ENCODE results near the gene BCL2L13.
"Not testable (repeated sequence)": the region's sequence is repeated elsewhere in the genome, so short reads cannot be mapped to it uniquely, and the experiment has no call there.

The BCL2L13 gene

DNA sequence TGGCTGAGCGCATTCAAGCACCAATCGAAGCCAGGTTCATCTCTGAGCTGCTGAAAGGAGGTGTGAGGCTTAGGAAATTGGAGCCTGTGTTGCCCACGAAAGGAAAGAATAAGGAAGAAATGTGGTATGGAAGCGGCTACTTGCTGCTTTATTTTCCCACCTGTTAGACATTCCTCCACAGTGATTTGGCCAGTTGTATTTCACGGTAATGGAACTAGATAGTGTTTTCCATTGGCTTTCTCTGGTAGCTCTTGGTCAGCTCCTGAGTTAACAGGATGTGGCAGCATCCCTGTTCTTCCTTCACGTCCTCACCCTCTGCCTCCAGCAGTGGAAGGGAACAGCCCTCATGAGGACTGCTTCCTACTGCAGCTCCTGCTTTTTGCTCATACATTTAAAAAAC lies 91.0 kb downstream of the BCL2L13 start:
- no peak for DNase-seq (ENCODE audit: low read depth)

DNA sequence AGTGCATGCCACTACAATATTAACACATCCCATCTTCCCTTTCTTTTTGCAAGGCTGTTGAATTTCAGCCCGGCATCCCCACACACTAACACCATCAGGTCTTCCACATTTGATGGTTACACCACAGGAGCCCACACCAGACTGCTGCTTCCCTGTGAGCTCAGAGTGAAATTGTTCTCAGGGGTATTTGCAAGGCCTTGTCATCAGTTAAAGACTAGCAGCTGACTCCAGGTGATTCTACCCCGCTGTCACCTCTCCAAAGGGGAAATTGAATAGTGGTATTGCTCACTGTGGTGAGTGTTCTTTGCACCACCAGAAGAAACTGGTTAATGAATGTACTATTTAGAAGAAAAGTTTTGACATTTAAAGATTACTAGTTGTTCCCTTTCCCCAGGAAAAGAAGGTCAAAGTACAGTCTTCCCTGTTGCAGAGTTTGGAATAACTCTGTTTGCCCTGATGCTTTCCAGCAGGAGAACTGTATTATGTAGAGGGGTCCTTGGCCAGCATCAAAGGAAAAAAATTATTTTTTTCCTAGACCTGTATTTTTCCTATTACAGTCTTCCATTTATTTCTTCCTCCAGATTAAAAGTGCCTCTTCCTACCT lies 93.8 kb downstream of the BCL2L13 start:
- DNase-seq (ENCODE audit: low read depth) = no peak

DNA sequence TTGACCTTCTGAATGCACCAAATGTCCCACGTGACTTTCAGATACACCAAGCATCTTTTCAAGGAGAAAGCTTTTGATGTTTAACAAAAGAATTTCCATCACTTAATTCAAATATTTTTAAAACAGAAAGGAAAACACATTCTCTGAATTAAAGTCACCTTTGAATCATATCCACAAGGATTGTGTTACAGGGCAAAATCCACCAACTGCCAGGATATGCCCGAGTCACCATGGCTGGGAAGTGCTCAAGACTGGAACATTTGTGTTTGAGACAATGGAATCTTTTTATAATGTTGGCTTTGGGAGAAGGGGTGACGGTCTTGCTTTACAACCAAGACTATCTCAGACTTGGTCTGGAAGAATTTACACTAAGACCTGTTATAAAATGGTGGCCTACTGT lies 94.9 kb downstream of the BCL2L13 start:
- no peak for DNase-seq (ENCODE audit: low read depth)

DNA sequence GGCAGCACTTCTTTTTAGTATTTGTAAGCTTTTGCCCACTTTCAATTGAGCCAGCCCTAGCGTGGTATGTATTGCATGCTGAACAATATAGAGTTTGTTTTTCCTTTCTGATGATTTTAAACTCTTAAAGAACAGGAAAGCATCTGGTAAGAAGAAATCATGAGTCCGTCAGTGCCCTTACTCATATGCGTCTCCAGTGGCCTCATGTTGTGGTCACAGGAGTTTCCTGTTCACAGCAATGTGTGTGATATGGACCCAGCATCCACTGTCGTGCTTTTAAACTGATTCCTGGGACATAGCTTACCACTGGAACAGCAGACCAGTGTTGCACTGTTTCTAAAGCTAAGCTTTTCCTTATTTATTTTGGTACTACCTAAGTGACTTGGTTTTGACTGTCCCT lies 95.6 kb downstream of the BCL2L13 start:
- DNase-seq (ENCODE audit: low read depth) = no peak

DNA sequence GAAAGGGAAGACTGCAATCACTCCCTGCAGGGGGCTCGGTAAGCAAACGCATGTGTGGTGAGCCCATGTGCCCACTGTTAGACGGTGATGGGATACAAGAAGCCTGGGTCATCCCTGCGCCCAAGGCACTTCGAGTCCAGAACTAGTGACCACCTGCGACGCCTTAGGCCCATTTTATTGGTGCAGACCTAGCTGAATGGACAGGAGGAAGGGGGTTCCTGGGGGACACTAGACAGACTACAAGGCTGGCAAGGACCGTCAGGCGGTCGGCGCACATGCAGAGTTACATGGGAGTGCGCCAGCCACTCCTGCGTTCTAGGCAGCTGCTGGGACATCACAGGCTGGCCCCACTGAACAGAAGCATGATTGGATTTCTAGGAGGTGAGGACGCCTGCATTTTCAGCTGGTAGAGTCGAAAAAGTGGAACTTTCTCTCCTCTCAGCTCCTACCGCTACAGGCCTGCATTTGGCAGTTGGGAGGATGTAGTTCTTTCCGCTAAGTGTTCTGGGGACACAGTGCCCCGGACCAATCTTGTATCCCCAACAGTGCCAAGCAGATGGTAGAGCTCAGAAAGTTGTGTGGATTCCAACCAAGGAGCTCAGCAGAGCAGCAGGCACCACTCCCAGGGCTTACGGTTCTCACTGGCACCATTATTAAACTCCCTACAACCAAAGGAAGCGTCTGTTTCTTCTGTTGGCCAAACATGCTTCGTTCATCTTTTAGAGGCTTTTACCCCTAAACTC lies 100.0 kb downstream of the BCL2L13 start:
- DNase-seq (ENCODE audit: low read depth) = no peak

DNA sequence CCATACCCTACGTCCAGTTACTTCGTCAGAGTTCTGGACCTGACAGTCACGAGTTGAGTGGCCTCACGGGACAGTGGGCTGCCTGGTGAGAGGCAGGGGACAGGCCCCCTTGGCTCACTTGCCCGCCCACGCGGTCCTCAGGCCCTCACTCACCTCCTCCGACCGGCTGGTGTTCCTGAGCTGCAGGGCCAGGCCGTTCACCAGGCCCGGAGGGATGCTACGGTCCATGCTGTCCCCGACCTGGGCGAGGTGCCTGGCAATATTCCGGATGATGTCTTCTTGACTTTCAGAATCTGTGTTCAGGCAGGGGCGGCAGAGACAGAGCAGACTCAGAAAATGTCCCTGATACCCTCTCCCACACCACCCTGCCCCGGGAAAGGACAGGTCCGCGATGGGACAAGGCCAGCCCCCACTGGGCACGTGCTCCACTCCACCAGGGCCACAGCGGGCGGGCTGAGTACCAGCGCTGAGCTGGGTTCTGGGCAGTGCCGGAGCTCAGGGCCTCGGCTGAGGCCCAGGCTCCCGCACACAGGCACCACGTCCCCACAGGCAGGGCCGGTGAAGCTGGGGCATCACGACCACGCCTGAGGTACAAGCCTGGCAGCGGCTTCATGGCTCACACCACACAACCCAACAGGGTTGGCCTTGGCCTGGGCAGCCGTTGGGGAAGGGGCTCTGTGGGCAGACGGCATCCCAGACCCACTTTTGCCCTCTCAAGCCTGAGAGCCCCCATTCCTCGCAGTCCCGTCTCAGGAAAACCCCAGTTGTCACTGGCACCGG lies 100.8 kb downstream of the BCL2L13 start:
- DNase-seq (ENCODE audit: low read depth) = no peak

DNA sequence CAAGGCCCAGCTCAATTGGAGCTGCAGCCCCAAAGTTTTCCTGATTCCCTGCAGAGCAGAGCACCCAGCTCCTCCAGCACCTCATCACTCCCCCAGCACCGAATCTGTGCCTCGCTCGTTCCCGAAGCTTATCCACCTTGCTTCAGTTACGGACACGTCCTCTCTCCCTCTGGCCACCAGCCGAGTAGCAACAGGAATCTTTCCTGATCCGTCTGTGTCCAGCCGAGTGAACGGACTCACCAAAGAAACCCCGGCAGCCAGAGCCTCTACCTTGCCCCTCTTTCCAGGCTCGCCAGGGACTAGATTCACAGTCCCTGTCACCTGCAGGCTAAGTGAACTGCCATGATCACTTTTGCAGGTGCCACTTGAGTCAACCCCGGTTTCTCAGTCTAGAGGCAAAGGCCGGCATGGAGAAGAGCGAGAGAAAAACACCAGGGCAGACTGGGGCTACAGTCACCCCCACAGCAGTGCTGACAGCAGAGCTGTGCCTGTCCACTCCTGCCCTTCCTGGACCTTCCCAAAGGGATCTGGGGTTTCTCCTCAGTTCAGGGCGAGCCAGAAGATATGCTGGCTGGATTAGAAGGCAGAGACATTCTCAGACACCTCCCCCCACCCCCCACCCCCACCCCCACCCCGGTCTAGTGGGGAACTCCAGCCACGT lies 103.4 kb downstream of the BCL2L13 start:
- DNase-seq (ENCODE audit: low read depth) = no peak

DNA sequence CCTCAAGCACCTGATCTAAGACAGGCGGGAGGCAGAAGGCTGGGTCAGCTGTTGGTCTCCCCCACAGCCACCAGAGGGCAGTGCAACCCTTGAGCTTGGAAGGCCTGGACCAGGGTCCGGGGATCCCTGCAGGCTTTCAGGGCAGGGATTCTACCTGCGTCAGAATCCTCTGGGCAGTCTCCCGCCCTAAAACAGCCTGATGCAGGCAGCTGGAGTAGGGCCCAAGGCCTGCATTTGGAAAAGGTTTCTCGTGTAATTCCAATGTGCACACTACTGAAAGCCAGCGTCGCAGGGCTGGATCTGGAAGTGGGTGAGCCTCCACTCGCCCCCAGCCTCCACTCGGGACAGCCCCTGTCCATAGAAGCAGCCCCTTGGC lies 104.0 kb downstream of the BCL2L13 start:
- peak; percentile 32 for DNase-seq (ENCODE audit: low read depth)

DNA sequence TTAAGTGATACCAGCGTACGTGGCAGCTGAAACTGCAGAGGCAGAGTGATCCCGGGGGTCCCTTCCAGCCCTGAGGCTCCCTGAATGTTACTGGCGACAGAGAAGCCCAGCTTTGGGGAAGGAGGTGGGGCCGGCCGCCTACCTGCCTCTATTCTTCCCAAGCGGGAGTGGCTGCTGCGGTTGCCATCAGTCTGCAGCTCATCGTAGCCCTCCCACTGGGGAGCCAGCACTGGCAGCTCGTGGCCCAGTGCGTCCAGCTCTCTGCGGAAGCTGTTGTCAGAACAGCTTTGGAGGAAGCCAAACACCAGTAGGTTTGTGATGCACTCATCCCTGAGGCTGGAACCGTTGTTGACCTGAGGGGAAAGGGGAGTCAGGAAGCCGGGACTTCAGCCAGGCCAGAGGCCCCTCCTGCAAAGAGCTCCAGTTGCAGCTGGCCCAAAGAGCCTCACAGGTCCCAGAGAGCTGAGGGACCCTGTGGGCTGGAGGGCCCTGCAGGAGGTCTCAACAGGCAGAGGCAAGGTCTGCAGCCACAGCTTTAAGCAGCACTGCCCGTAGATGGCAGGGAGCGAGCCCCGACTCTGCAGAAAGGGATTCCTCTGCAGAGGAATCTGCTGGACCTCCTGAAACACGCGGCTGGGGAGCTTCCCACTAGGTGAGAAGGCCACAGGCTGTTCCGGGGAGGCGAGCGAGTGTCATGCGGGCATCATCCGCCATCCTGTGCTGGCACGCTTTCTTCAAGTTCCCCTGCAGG lies 105.3 kb downstream of the BCL2L13 start:
- no peak for DNase-seq (ENCODE audit: low read depth)

DNA sequence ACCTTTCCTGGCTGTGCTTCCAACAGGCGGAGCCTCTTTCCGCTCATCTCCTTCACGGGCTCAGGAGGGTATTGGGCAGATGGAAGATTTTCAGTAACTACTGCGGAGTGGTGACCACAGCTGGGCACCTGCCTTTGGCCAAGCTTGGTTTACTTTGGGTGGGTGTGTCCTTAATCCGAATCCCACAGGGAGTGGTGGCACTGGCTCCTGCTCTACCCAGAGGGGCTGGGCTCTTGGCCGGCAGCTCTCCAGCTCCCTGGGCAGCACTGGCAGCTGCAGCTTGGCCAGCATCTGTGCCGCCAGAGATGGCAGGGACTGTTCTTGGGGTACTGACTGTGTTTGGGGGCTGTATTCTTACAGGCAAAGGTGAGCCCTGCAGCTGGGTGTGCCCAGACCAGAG lies 105.9 kb downstream of the BCL2L13 start:
- DNase-seq (ENCODE audit: low read depth) = no peak

DNA sequence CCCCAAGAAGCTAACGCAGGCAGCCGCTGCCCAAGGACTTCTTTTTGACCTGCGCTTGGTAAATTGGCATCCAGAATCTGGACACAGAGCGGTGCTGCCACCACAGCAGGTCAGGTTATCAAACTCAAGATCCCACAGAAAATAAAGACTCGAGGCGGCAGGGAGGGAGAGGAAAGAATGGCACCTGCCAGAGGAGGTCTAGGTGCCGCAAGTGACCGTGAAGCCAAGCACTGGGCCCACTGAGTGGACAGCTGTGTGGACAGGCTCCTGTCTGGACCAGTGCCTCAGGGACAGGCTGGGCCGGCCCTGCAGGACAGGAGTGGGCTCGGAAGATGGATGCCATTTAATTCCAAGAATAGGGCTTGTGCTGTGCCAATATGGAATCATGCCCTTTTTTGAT lies 108.4 kb downstream of the BCL2L13 start:
- DNase-seq (ENCODE audit: low read depth) = no peak

DNA sequence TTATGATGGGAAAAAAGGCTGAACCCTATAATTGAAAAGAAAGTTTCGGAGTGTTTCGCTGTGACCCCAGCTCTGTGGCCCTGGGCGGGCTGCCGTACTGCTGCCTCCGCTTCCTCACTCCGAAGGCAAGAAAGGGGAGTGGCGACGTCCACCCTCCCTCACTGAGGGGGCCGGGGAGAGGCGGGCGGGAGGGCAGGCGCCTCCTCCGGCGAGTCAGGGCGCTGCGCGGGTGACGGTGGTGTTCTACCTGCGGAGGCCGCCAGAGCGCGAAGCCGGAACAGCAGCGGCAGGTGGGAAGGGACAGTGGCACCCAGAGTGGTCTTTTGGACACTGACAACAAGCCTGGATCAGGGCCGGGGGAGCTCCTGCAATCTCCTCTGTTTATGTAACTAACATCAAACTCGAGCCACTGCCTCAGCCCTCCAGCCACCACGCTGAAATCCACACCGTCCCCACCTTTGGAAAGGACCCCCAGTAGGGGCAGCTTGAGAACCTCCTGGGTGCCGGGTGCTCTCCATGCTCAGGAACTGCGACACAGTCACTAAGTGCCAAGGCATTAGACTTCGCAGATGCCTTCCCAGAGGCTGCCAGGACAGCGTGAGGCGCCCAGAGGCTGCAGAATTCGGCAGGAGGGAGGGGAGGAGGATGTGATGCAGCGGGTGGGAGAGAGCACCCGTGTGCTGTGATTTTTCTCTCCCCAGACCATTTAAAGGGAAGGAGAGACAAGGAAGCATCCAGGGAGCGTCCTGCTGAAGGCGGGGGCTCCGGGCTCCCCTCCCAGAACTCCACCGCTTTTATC lies 110.2 kb downstream of the BCL2L13 start:
- no peak for DNase-seq (ENCODE audit: low read depth)

DNA sequence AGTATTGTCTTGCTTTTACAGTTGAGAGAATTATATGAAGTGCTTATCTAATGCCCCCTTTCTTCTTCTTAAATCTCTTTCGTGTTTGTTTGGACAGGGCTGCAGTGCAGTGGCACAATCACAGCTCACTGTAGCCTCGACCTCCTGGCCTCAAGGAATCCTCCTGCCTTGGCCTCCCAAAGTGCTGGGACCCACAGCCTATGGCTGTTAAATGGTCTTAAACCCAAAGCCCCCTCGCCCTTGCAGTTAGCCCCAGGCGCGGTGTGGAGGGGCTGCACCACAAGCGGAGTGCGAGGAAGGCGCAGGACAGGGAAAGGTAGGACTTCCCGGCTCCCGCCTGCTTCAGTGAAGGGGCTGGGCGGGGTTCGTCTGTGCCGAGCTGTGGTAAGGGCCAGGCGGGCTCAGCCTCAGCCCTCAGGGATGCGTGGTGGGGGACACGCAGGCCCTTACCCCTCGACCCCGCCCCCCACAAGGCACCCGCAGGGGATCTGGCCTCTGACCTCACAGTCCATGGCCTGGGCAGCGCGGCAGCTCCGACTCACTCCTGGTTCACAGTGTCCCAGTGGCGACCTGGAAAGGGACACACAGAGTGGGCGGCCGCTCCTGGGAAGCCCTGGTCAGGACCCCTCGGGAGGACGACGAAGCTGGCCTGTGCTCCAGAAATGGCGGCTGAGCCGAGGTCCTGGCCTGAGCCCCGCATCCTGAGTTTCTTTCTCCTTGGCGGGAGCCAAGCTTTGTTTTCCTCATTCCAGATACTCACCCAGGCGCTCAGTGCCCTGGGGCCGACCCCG lies 111.2 kb downstream of the BCL2L13 start:
- DNase-seq (ENCODE audit: low read depth) = no peak

DNA sequence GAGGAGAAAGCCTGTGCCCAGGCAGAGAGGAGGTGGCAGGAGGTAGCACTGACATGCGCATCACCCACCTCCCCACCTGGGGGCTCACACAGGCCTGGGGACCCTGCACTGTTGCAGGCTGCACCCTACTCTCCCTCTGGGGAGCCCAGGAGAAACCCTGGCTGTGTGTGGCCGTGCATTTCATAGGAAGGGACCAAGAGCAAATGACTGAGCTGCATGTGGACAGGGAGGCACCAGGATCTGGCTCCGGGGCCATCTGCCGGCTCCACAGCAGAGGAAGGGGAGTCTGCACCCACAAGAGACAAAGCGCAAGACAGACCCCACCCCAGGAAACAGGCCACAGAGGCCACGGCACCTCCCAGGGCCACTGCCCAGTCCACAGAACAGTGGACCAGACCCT lies 113.0 kb downstream of the BCL2L13 start:
- no peak for DNase-seq (ENCODE audit: low read depth)

DNA sequence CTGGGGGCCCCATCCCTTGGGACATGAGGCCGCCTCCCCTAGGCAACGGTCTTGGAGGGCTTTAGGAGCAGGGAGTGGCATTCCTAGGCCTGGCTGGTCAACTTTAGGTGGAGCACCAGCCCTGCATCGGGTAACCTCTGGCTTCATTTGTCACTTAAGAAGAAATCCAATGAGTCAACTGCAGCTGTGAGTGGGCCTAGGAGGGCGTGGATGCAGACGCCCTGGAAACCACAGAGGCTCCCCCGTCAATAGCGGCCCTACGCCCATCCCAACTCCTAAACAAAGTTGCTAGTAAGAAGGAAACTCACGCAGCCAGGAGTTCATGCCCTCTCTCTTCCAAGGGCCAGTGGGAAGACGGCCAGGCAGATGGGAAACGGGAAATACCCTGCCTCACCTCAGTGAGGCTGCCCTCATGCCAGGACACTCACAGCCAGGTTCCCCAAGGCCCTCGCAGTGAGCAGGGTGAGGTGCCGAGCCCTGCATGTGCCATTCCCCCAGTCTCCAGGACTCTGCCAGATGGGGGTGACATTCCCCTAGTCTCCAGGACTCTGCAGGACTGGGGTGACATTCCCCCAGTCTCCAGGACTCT lies 114.9 kb downstream of the BCL2L13 start:
- no peak for DNase-seq (ENCODE audit: low read depth)

DNA sequence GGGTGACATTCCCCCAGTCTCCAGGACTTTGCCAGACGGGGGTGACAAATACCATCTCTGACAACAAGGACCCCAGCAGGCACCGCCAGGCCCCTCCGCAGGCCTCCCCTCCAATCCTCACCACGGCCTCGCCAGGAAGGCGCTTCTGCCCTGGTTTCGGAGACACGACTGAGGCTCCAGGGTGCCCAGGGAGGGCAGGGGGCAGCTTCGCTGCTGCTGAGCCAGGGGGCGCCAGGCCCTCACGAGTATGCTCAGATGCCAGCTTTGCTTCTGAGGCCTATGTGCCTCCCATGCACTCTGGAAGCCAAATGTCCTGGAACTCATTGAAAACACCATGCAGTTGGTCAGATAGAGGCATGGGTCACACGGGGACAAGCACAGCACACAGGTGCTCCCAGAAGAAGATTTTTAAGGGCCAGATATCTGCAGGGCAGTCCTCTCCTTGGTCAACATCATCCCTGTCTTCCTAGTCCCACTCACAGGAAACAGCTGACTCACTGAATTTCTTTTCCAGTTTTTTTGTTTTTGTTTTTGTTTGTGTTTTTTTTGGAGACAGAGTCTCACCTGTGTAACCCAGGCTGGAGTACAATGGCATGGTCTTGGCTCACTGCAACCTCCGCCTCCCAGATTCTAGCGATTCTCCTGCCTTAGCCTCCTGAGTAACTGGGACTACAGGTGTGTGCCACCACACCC lies 115.8 kb downstream of the BCL2L13 start:
- DNase-seq (ENCODE audit: low read depth) = no peak

DNA sequence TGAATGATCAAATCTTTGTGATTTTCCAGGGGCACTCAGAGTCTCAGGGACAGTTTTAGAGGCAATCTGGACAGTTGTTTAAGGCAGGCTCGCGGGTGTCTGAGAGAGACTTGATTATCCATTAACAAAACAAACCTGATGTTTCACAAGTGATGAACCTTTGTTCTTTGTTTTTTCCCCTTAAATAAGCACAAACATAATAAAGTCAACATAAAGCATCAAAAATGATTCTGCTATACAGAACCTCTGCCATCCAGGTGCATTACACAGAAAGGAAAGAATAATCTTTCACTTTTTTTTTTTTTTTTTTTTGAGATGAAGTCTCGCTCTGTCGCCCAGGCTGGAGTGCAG lies 122.6 kb downstream of the BCL2L13 start:
- no peak for DNase-seq (ENCODE audit: low read depth)

DNA sequence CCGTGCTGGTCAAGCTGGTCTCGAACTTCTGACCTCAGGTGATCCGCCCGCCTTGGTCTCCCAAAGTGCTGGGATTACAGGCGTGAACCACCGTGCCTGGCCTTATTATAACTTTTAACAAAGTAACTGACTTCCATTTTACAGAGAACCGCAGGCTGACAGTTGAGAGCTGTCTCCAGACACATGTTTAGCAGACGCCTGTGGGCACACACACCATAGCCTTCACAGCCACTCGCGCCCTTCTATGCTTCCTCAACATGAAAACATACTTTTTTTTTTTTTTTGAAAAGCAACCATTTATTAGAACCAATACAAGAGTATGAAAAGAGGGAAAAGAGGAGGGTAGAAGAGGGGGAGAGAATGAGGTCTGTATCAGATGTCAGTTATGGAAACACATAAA lies 124.9 kb downstream of the BCL2L13 start:
- not testable (repeated sequence) for DNase-seq (ENCODE audit: low read depth)

DNA sequence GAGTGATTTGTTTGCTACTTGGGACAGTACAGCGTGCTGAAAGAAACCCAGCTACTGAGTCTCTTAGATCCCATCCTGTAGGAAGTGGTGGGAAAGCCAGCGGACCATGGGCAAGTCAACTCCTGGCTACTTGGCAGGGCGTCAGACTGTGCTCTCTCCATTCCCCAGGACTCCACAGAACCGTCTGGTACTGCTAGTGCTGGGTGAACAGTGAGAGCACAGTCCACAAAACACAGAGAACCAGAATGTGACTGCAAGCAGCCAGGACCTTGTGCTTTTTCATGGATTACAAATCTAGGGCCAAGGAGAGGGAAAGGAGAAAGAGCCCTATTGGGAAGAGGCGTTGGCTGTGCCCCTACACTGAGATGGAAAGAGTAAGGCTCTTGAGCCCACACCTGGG lies 125.5 kb downstream of the BCL2L13 start:
- DNase-seq (ENCODE audit: low read depth) = no peak
